ENCODE results near the gene GRWD1.

GRWD1 gene

DNA sequence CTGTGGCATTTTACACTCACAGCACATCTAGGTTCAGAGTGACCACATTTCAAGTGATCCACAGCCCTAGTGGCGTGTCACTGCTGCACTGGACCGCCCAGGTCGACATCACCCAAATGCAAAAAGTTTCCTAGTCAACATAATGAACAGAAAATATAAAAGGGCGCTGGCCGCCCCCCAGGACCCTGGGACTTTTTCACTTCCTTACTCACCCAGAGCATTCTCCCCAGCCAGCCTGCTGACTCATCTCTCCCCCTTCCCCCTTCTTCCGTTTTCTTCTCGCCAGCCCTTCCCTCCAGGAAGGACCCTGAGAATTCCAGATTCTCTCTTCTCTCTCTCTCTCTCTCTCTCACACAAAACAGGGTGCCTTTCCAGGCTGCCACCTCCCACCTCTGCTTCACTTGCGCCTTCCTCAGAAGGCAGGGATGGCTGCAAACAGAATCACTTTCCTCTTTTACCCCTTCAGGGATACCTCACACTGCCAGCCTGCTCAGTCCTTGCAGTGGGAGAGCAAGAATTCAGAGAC is 21.0 kb upstream of the GRWD1 start:
- DNase-seq (ENCODE audit: low read depth), result peak; percentile 76

DNA sequence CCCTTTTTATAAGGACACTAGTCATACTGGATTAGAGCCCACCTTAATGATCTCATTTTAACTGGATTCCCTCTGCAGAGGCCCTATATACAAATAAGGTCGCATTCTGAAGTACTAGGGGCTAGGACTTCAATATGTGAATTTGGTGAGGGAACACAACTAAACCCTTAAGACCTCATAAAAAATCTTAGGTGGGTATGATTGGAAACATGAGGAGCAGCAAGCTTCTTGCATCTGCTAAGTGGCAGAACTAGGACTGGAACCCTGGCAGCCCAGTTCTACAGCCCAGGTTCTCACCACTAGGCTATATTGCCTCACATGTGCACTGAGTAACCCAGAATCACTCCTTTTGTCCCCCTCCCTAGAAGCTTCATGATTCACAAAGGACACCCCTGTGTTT is 17.1 kb upstream of the GRWD1 start:
- DNase-seq (ENCODE audit: low read depth), result no peak

DNA sequence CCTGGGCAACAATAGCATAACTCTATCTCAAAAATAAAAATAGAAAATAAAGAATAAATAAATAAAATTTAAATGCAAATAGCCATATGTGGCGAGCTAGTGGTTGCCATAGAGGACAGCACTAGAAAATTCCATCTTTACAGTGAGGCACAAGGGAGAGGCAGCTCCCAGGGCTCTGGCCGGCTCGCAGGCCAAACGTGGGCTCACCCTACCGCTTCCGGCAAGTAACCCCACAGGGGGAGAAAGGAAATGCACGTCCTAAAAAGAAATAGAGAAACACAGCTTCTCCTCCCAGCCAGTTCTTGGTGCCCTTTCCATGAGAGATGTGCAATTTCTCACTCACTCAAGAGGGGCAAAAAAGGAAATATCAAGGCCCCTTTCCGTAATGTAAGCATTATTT is 12.4 kb upstream of the GRWD1 start:
- DNase-seq (ENCODE audit: low read depth), result no peak

DNA sequence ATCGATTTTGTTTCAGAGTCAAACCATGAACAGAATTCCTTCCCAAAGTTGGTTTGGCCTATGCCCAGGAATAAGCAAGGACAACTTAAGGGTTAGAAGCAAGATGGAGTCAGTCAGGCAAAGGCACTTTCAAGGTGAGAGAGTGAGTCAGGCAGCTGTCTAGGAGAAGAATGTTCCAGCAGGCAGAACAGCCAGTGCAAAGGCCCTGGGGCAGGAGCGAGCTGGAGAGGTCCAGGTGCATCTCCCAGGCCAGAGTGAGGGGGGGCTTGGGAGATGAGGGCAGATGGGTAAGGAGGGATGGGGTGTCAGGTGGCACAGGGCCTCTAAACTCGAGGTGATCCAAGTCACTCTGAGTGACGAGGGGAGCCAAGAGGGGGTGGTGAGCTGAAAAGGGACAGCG is 9.2 kb upstream of the GRWD1 start:
- no peak for DNase-seq (ENCODE audit: low read depth)

DNA sequence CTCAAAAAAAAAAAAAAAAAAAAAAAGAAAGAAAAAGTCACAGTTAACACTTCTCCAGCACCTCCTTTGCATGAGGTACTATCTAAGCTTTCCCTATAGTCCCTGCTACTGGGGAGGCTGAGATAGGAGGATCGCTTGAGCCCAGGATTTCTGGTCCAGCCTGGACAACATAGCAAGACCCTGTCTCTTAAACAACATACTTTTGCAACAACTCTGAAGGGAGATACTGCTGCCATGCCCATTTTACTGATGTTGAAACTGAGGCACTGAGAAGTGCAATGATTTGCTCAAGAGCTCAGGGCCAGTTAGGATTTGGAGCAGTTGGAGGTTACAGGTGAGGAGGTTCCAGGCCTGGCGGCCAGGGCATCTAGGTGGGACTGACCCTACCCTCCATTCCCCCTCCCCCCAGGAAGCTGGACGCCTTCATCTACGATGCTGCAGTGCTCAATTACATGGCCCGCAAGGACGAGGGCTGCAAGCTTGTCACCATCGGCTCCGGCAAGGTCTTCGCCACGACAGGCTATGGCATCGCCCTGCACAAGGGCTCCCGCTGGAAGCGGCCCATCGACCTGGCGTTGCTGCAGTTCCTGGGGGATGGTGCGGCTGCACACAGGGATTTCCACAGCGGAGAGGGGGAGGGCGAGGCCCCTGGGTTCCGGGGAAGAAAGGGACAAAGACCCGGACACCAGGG is 4.3 kb upstream of the GRWD1 start:
- no peak for DNase-seq (ENCODE audit: low read depth)

DNA sequence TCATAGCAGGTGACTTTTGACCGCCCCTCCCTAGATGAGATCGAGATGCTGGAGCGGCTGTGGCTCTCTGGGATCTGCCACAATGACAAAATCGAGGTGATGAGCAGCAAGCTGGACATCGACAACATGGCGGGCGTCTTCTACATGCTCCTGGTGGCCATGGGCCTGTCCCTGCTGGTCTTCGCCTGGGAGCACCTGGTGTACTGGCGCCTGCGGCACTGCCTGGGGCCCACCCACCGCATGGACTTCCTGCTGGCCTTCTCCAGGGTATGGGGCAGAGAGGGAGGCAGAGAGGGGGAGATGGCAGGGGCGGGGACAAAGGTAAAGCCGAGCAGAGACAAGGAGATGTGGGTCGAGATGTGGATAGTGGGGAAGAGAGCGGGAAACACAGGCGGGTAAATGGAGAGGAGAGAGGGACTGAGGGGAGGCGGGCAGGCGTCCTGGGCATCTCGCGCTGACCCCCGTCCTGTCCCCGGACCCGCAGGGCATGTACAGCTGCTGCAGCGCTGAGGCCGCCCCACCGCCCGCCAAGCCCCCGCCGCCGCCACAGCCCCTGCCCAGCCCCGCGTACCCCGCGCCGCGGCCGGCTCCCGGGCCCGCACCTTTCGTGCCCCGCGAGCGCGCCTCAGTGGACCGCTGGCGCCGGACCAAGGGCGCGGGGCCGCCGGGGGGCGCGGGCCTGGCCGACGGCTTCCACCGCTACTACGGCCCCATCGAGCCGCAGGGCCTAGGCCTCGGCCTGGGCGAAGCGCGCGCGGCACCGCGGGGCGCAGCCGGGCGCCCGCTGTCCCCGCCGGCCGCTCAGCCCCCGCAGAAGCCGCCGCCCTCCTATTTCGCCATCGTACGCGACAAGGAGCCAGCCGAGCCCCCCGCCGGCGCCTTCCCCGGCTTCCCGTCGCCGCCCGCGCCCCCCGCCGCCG is 3.4 kb upstream of the GRWD1 start:
- no peak for DNase-seq (ENCODE audit: low read depth)

DNA sequence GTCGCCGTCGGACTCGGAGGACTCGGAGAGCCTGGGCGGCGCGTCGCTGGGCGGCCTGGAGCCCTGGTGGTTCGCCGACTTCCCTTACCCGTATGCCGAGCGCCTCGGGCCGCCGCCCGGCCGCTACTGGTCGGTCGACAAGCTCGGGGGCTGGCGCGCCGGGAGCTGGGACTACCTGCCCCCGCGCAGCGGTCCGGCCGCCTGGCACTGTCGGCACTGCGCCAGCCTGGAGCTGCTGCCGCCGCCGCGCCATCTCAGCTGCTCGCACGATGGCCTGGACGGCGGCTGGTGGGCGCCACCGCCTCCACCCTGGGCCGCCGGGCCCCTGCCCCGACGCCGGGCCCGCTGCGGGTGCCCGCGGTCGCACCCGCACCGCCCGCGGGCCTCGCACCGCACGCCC is 2.5 kb upstream of the GRWD1 start:
- no peak for DNase-seq (ENCODE audit: low read depth)

DNA sequence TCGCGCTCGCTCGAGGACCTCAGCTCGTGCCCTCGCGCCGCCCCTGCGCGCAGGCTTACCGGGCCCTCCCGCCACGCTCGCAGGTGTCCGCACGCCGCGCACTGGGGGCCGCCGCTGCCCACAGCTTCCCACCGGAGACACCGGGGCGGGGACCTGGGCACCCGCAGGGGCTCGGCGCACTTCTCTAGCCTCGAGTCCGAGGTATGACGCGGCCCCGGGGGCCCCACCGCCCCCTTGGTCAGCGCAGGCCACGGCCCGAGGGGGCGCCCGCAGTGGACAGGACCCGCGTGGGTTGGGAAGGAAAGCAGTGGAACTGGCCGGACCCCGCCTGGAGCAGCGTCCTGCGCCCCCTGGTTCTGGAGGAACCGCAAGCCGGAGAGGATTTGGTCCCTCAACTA is 2.1 kb upstream of the GRWD1 start:
- DNase-seq (ENCODE audit: low read depth), result no peak

DNA sequence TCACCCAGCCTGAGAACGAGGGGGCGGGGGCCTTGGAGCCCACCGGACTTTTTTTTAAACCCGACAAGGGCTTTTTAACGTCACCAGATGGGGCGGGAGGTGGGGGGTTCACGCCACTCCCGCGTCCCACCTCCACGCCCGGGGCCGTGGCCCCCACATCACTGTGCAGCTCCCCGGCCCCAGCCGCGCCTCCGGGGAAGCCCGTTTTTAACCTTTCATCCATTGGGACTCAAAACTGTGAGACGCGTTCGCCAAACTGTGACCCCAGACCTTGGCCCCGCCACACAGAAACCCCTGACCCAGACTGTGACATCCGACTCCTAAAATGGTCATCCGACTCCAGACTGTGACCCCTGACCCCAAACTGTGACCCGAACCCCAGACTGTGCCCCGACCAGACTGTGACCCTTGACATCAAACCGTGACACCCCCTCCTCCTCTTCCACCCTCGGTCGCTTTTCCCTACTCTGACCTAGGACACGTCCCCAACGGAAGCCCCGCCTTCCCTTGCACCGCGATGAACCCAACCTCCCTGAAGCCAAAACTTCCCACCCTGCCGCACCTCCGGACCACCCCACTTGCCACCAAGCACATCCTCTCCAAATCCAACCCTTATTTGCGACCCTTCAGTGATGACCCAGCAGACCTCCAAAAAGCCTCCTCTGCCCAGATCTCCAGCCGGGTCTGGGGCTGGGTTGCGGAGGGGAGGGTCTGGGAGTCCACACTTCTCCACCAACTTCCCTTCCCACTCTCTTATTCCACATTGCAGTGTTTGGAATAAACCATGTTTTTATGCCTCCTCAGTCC is 1.5 kb upstream of the GRWD1 start:
- DNase-seq (ENCODE audit: low read depth), result no peak

DNA sequence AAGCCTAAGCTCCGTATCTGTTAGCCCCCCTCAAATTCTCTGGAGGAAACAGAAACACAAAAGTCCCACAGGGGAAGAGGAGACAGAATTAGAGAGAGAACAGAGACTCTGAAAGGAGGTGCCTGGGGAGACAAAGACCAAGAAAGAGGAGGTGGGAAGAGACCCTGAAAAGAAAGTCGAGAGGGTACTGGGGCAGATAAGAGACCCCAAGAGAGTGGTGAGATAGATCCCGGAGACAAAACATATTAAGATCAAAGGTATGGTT is 915 bp upstream of the GRWD1 start:
- DNase-seq (ENCODE audit: low read depth), result no peak

DNA sequence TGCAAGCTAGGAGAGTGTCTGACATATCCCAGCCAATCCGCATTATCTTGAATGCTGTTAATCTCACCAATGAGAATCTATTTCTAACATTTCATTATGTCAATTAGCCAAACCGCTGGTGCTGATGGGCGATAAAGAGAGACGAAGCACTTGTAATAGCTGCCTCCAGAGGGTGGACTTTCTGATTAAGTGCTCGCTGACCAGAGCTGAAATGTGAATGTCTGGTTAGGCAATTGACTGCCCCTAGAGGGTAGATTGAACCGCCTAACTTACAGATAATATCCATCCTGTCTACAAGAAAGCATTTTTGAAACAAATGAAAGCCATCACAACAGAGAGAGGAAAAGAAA is 552 bp upstream of the GRWD1 start:
- DNase-seq (ENCODE audit: low read depth), result peak; percentile 81

DNA sequence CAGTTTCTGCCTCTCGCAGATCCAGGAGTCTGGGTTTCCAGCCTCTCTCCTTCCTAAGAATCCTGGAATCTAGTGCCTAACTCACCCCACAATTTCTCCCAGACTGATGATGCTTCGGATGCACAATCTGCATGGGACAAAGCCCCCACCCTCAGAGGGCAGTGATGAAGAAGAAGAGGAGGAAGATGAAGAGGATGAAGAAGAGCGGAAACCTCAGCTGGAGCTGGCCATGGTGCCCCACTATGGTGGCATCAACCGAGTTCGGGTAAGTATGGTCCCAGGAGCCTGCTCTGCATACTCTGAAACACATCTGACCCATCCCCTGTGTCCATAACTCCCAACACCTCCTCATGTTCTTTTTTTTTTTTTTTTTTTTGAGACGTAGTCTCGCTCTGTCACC is 796 bp downstream of the GRWD1 start:
- no peak for DNase-seq (ENCODE audit: low read depth)

DNA sequence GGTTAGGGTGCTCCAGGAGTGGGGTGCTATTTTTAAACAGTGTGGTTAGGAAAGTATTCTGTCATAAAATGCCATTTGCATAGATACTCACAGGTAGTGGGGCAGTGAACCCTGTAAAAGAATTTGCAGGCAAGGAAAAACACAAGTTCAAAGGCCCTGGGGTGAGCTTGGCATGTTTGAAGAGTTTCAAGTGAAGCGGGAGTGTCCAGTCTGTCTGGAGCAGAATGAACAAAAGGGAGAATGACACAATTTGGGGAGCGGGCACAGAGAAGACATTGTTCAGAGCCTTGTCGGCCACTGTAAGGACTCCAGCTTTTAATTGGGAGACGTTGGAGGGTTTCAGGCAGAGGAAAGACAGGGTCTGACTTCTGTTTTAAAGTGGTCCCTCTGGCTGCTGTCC is 2.8 kb downstream of the GRWD1 start:
- DNase-seq (ENCODE audit: low read depth), result no peak

DNA sequence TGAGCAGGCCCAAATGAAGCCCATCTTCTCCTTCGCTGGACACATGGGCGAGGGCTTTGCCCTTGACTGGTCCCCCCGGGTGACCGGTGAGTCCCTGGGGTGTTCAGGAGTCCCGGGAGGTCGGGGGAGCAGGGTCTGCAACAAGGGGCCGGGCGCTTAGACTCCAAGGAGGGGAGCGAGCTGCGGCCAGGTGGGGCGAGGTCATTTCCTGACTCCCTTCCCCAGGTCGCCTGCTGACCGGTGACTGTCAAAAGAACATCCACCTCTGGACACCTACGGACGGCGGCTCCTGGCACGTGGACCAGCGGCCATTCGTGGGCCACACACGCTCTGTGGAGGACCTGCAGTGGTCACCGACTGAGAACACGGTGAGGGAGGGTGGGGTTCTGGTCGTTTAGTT is 4.7 kb downstream of the GRWD1 start:
- no peak for DNase-seq (ENCODE audit: low read depth)

DNA sequence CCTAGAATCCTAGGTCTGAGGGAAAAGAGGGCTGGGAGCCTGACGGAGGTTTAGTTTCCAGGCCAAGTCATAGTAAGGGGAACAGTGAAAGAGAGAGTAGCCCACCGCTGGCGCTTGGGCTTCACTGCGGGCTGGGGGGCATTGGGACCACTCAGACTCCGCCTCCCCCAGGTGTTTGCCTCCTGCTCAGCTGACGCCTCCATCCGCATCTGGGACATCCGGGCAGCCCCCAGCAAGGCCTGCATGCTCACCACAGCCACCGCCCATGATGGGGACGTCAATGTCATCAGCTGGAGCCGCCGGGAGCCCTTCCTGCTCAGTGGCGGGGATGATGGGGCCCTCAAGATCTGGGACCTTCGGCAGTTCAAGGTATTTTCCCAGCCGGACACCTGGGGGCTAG is 5.1 kb downstream of the GRWD1 start:
- no peak for DNase-seq (ENCODE audit: low read depth)

DNA sequence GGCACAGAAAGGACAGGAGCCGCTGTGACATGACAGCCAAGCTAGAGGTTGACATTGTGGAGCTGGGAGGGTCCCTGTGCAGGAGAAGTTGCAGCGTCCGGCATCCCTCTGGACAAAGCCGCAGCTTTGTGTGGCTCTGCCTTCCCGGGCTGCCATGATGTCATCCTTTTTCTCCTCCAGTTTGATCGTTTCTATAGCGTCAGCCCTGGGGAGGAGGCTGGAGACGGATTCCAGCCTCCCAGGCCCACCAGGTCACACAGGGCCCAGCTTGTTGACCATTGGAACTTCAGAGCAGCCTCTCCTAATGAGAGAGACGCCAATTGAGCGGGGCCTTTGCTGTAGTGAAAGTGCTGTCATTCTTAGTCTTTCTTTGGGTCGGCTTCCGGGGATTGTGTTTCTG is 5.8 kb downstream of the GRWD1 start:
- no peak for DNase-seq (ENCODE audit: low read depth)

DNA sequence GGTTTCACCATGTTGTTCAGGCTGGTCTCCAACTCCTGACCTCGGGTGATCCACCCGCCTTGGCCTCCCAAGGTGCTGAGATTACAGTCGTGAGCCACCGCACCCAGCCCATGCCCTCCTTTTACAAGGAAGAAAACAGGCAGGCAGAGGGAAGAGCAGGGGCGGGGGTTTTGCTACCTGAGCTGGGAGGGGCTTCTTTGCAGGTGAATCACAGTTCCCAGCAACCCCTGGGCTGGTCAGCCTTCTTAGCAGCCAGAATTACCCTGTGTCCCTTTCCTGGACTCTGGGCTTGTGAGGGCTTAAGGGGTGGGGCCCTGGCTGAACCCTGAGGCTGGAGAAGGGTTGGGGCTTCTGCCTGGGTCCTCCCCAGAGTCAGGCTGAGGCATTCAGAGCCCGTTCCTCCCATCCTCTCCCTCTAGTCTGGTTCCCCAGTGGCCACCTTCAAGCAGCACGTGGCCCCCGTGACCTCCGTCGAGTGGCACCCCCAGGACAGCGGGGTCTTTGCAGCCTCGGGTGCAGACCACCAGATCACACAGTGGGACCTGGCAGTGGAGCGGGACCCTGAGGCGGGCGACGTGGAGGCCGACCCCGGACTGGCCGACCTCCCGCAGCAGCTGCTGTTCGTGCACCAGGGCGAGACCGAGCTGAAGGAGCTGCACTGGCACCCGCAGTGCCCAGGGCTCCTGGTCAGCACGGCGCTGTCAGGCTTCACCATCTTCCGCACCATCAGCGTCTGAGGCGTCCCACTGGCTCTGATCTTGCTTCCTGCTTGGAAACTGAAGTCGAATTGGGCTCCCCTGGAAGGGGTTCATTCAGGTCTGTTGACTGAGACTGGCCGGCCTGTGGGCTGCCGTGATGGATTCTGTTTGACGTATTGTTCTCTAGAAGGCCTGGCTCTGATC is 6.8 kb downstream of the GRWD1 start:
- no peak for DNase-seq (ENCODE audit: low read depth)

DNA sequence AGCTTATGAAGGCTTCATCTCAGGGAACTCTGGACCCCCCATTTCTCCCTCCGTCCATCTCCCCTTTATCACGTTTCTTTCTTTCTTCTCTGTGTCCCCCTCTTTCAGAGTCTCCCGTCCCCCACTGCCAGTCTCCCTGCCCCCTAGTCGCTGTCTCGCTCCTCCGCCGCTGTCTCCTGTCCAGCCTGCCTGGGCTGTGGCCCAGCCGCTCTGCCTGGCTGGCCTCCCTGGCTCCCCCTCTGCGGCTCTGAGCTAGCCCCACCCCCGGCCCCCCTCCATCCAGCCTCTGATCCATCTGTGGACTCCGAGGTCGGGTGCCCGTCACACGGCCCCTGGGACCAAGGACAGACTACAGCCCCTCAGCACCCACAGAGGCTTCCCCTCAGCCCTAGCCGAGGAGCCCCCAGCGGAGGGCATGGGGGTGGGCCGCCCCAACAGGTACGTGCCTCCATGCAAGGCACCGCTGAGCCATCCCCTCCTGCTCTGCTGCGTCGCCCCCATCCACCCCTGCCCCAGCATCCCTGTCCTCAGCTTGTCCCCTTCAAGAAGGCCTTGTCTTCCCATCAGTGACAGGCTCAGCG is 8.5 kb downstream of the GRWD1 start:
- no peak for DNase-seq (ENCODE audit: low read depth)

DNA sequence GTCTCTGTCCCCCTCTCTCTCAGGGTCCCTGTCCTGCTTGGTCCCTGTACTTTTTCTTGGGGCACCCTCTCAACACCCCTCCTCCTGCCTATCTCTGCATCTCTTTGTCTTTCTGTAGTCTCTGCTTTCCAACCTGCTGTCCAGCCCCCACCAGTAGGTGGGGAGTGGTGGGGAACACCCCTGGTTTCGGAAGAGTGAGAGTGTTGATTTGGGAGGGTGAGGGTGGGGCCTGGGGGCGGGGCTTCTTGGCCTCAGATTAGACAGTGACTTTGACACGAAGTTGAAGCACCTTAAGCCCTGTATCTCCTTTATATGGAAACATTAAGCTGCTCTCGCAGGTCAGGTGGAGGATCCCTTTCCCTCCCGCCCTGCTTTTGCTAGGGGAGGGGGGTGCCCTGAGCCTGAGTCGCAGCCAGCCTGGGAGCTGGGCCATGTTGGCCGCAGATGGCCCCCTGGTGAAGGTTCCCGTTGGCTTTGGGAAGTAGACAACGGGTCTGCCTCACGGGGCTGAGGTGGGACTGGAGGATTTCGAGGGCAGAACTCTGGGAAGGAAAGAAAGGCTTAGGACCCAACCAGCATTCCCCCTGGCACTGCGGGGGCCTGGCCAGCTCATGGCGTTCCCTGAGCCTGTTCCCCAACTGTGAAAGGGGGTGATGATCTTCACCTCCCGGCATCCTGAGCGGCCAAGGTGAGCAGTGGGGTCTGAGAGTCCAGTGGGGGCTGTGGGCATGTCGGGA is 9.6 kb downstream of the GRWD1 start, which contains the start of gene KCNJ14:
KCNJ14 (plus strand) TSS at position 404 of the 737 bp plus-strand sequence. CDS start 6,151 bp downstream, outside the sequence.
- DNase-seq (ENCODE audit: low read depth), result no peak

DNA sequence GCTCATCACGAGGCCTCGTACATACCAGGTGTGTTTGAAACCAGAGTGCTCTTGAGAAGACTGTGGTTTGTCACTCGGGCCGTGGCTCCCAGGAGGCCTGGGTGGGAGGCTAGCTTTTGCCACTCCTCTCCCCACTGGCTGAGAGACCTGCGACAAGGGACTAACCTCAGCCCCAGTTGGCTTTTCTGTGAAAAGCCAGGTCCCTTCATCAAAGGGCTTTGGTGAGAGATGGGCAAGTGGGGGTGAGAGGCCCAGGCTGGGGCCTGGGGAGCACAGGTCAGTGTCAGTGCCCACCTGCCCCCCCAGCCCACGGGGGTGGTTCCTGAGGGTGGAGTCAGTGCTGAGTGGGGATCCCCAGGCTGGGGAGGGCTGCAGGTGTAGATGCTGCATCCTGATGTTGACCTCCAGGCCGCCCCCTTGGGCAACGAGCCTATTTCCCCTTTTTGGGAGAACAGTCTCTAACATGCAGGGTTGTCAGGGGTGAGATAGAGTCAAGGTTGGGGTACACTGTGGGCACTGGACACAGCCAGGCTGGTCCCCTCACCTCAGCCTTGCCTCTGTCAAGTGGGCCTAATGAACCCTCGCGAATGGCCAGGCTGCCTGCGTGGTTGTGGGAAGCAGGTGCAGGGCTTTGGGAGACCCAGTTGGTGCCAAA is 10.3 kb downstream of the GRWD1 start:
- no peak for DNase-seq (ENCODE audit: low read depth)

Measured in ELR (cell line).